H1 (cell line): ENCODE measurements around the gene SERPINE2. TPM values are rescaled to one million over a fixed set of nuclear protein-coding genes. Genes with fewer than 3 reads are reported as not detected.

Source experiments
- CTCF ChIA-PET: fragments of 300-600 bp; sonication (Branson Sonifier 250); formaldehyde crosslinking; loops from one replicate; lab custom pipeline; 2021; ENCODE audit not compliant: partially characterized antibody; lab: Charles Lee
- POLR2A ChIA-PET: fragments of 300-600 bp; sonication (Branson Sonifier 250); formaldehyde crosslinking; loops from one replicate; lab custom pipeline; 2021; ENCODE audit warnings: inconsistent platforms; ENCODE audit not compliant: partially characterized antibody; lab: Charles Lee
- DNase-seq, 2 experiments: peaks; one replicate each; pipeline versions ENCODE4 v3.0.0 to v3.0.0-alpha.2; 2010 to 2022; ENCODE audit warnings: low spot score in 2 of 2, low read depth in 1 of 2, mixed read lengths in 1 of 2
- FAIRE-seq: peaks from 2 replicates; lab custom pipeline; 2011; peaks lifted over from hg19 to GRCh38; lab: Jason Lieb, UNC
- H2AFZ ChIP-seq: 2 replicates; pipeline ENCODE4 v1.8.1; 2012; ENCODE audit warnings: low read length, inconsistent platforms
- H2AK5ac ChIP-seq: 2 replicates; pipeline ENCODE4 v1.6.1; 2013; ENCODE audit warnings: low read depth, low read length
- H2BK120ac ChIP-seq: replicated peaks from 2 replicates; pipeline ENCODE3; 2013; ENCODE audit warnings: low read depth, low read length, inconsistent platforms
- H2BK12ac ChIP-seq: 2 replicates; pipeline ENCODE4 v1.6.1; 2013; ENCODE audit warnings: low read depth, low read length
- H2BK15ac ChIP-seq: 2 replicates; pipeline ENCODE4 v1.6.1; 2013; ENCODE audit warnings: low read length
- H2BK20ac ChIP-seq: 2 replicates; pipeline ENCODE4 v1.6.1; 2013; ENCODE audit warnings: low read length
- H2BK5ac ChIP-seq: 2 replicates; pipeline ENCODE4 v1.6.1; 2013; ENCODE audit warnings: low read depth, low read length
- H3K14ac ChIP-seq: 2 replicates; pipeline ENCODE4 v1.6.1; 2013; ENCODE audit warnings: inconsistent platforms; ENCODE audit not compliant: insufficient read length
- H3K18ac ChIP-seq: 2 replicates; pipeline ENCODE4 v1.6.1; 2013; ENCODE audit warnings: low read length; ENCODE audit errors: extremely low read depth
- H3K23ac ChIP-seq: 2 replicates; pipeline ENCODE4 v1.6.1; 2013; ENCODE audit warnings: inconsistent platforms; ENCODE audit not compliant: insufficient read length
- H3K23me2 ChIP-seq: 2 replicates; pipeline ENCODE4 v1.6.1; 2013; ENCODE audit warnings: low read depth, low read length
- H3K27ac ChIP-seq: 2 replicates; pipeline ENCODE4 v1.6.1; 2011; ENCODE audit warnings: low read depth, low read length, inconsistent platforms
- H3K27me3 ChIP-seq, 4 experiments: replicated peaks in 1 of 4; 1 replicate in 1 of 4; 2 replicates in 3 of 4; pipeline versions ENCODE4 v1.6.1 to v1.8.1; 2011 to 2013; ENCODE audit warnings: low read length in 3 of 4, mild to moderate bottlenecking in 3 of 4, inconsistent platforms in 2 of 4, mixed read lengths in 2 of 4, moderate library complexity in 1 of 4; ENCODE audit not compliant: control insufficient read depth in 3 of 4, insufficient read depth in 3 of 4; ENCODE audit errors: extremely low read depth in 1 of 4
- H3K36me3 ChIP-seq, 4 experiments: 2 replicates each; pipeline versions ENCODE4 v1.6.1 to v1.8.1; 2011 to 2013; ENCODE audit warnings: mild to moderate bottlenecking in 4 of 4, low read length in 3 of 4, moderate library complexity in 2 of 4, control low read depth in 1 of 4, inconsistent platforms in 1 of 4; ENCODE audit not compliant: insufficient read depth in 4 of 4, control insufficient read depth in 2 of 4
- H3K4ac ChIP-seq: replicated peaks from 2 replicates; pipeline ENCODE3; 2013; ENCODE audit warnings: low read length, low read depth, mixed read lengths, inconsistent platforms; ENCODE audit not compliant: insufficient read length
- H3K4me1 ChIP-seq, 4 experiments: replicated peaks in 1 of 4; 1 replicate in 1 of 4; 2 replicates in 3 of 4; pipeline versions ENCODE4 v1.6.1 to v1.8.1; 2011 to 2013; ENCODE audit warnings: low read length in 3 of 4, inconsistent platforms in 2 of 4, mixed read lengths in 1 of 4; ENCODE audit not compliant: insufficient read depth in 4 of 4, control insufficient read depth in 3 of 4
- H3K4me2 ChIP-seq, 2 experiments: 2 replicates each; pipeline versions ENCODE4 v1.6.1 to v1.8.1; 2011 to 2013; ENCODE audit warnings: low read depth in 2 of 2, low read length in 2 of 2, control low read depth in 1 of 2, inconsistent platforms in 1 of 2, mild to moderate bottlenecking in 1 of 2; ENCODE audit not compliant: insufficient read depth in 1 of 2
- H3K4me3 ChIP-seq, 4 experiments: fragments of 200-600, 300-600 bp in 1 of 4; sonication (generic), shearing (Covaris generic), sonication (Bioruptor Twin) in 1 of 4; 2 replicates each; pipeline versions ENCODE4 v1.5.1 to v1.8.1; 2011 to 2016; ENCODE audit warnings: low read length in 4 of 4, low read depth in 3 of 4, control low read depth in 2 of 4, inconsistent platforms in 2 of 4, mild to moderate bottlenecking in 2 of 4, mixed read lengths in 1 of 4, moderate library complexity in 1 of 4; ENCODE audit not compliant: insufficient read depth in 2 of 4; ENCODE audit errors: extremely low read depth in 1 of 4
- H3K56ac ChIP-seq: replicated peaks from 2 replicates; pipeline ENCODE3; 2013; ENCODE audit warnings: low read depth, mild to moderate bottlenecking, mixed read lengths, low read length, inconsistent platforms; ENCODE audit not compliant: insufficient read length
- H3K79me1 ChIP-seq: 2 replicates; pipeline ENCODE4 v1.6.1; 2013; ENCODE audit warnings: low read depth, low read length, control low read depth
- H3K79me2 ChIP-seq, 2 experiments: 2 replicates each; pipeline versions ENCODE4 v1.6.1 to v1.8.1; 2012 to 2013; ENCODE audit warnings: low read length in 2 of 2, mild to moderate bottlenecking in 2 of 2, inconsistent platforms in 1 of 2; ENCODE audit not compliant: insufficient read depth in 2 of 2, control insufficient read depth in 1 of 2
- H3K9ac ChIP-seq, 4 experiments: replicated peaks in 1 of 4; 1 replicate in 1 of 4; 2 replicates in 3 of 4; pipeline versions ENCODE4 v1.6.1 to v1.8.1; 2011 to 2013; ENCODE audit warnings: low read depth in 3 of 4, low read length in 3 of 4, control low read depth in 2 of 4, mild to moderate bottlenecking in 2 of 4, moderate library complexity in 2 of 4, inconsistent platforms in 1 of 4; ENCODE audit errors: extremely low read depth in 1 of 4
- H3K9me3 ChIP-seq, 2 experiments: 2 replicates each; pipeline versions ENCODE4 v1.6.1 to v1.8.1; 2012 to 2013; ENCODE audit warnings: mild to moderate bottlenecking in 2 of 2, moderate library complexity in 2 of 2, control low read depth in 1 of 2, inconsistent platforms in 1 of 2, low read depth in 1 of 2, low read length in 1 of 2, mixed read lengths in 1 of 2; ENCODE audit not compliant: insufficient read depth in 2 of 2
- H4K20me1 ChIP-seq, 2 experiments: replicated peaks in 1 of 2; 2 replicates each; pipeline versions ENCODE3 to v1.8.1; 2011 to 2013; ENCODE audit warnings: inconsistent platforms in 2 of 2, low read length in 2 of 2, mild to moderate bottlenecking in 1 of 2; ENCODE audit not compliant: insufficient read depth in 2 of 2, control insufficient read depth in 1 of 2
- H4K5ac ChIP-seq: 2 replicates; pipeline ENCODE4 v1.6.1; 2013; ENCODE audit warnings: low read length, low read depth, mixed read lengths, inconsistent platforms; ENCODE audit not compliant: insufficient read length
- H4K8ac ChIP-seq: 2 replicates; pipeline ENCODE4 v1.8.0; 2013; ENCODE audit warnings: mild to moderate bottlenecking, moderate library complexity, low read length, inconsistent platforms; ENCODE audit not compliant: insufficient read depth; ENCODE audit errors: extremely low read depth
- H4K91ac ChIP-seq: replicated peaks from 2 replicates; pipeline ENCODE3; 2013; ENCODE audit warnings: low read length, mixed read lengths, inconsistent platforms; ENCODE audit not compliant: insufficient read length
- JUND ChIP-seq: IDR thresholded peaks from 2 replicates; pipeline ENCODE4 v1.6.1; 2011; ENCODE audit warnings: mild to moderate bottlenecking, improper control_type of control experiment, low read length
- KDM4A ChIP-seq: IDR thresholded peaks from one replicate; pipeline ENCODE4 v1.7.1; 2012; ENCODE audit warnings: low read depth, mild to moderate bottlenecking, moderate library complexity, low read length, inconsistent platforms; ENCODE audit not compliant: severe bottlenecking
- MAFK ChIP-seq: IDR thresholded peaks from 2 replicates; pipeline ENCODE4 v1.6.1; 2012; ENCODE audit warnings: low read depth, mild to moderate bottlenecking, improper control_type of control experiment, low read length
- WGBS, 2 experiments: shearing (Covaris generic) in 1 of 2; methylation state at CpG; one replicate each; pipeline versions ENCODE4 v1.1.6 to v1.1.7; 2013 to 2015; ENCODE audit warnings: low lambda C conversion rate in 2 of 2, mixed read lengths in 2 of 2, inconsistent platforms in 1 of 2, low coverage in 1 of 2, missing lambda C conversion rate in 1 of 2; ENCODE audit not compliant: insufficient replicate concordance in 2 of 2, insufficient coverage in 1 of 2, insufficient read length in 1 of 2; ENCODE audit errors: extremely low coverage in 1 of 2, missing lambda C conversion rate in 1 of 2; 5-methylcytosine and 5-hydroxymethylcytosine counted together
- polyA plus RNA-seq, 7 experiments: library from polyadenylated mRNA; depleted of rRNA in 3 of 7; stranded (reverse) in 5 of 7; unstranded in 2 of 7; fragments of >200 nt in 5 of 7; fragments of 200-250 nt in 2 of 7; gene quantifications; 1 replicate in 5 of 7; 2 replicates in 1 of 7; 4 replicates in 1 of 7; pipeline versions ENCODE4 v1.2.1 to v1.2.3, GENCODE V29; 2011 to 2013; ENCODE audit warnings: missing spikeins in 2 of 7, mixed read lengths in 2 of 7
- total RNA-seq: library from RNA; stranded (reverse); fragmentation: NEBNext Ultra II Directional; extraction: Animal tissue kit (Norgen Biotek cat#: 25700); gene quantifications from 2 replicates; pipeline ENCODE4 v1.2.1, GENCODE V29; 2021

SERPINE2 gene
- total and polyA plus RNA-seq, 2 of the 8 experiments (the other 6 are each of a cell fraction or from before 2014, with no cell fraction given): 26.2 to 76.0 TPM

DNA sequence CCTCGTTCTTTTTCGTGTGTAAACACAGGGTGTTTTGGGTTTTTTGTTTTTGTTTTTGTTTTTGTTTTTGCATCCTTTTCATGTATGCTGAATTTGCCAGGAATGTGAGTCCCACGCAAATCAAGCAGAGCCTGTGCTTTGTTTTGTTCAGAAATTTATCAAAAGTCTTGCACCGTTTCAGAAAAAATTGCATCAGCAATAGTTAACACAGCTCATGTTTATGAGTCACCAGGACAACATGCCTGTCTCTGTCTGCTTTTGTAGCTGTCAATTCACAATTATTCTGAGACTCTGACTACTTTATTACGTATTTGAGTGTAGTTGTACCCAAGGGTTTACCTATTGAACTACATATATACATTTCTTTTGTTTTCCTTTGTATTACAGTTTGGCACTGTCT is 43.5 kb downstream of the SERPINE2 start:
- Histone ChIP-seq H3K79me2 (no peaks in the 10 kb centered on the region), H3K23ac (no peak overlapping the region), H3K4me1 (no peaks in the 10 kb centered on the region), H2AK5ac (no peak overlapping the region), H2BK20ac (no peak overlapping the region), H3K27ac (no peak overlapping the region), H3K4ac (no peak overlapping the region), H4K5ac (no peak overlapping the region), H4K20me1 (peaks cover 0 to 1% of the 10 kb centered on the region in 2 experiments), H3K36me3 (peaks cover 0 to 3% (median 0%) of the 10 kb centered on the region in 4 experiments; a peak in 1 of 8 replicates), H3K27me3 (no peaks in the 10 kb centered on the region), H3K9me3 (no peaks in the 10 kb centered on the region), H3K9ac (no peak overlapping the region), H3K4me2 (no peak overlapping the region), H2AFZ (no peak overlapping the region), H3K56ac (no peak overlapping the region), H3K79me1 (no peaks in the 10 kb centered on the region), H3K14ac (no peak overlapping the region), H3K18ac (no peak overlapping the region), H2BK15ac (no peak overlapping the region), H2BK12ac (no peak overlapping the region), H4K8ac (no peak overlapping the region), H2BK120ac (no peak overlapping the region), H3K4me3 (no peak overlapping the region), H3K23me2 (no peaks in the 10 kb centered on the region), H2BK5ac (no peak overlapping the region), H4K91ac (no peak overlapping the region)
- POLR2A ChIA-PET: no interaction called here
- DNase-seq (no peak), FAIRE-seq (no peak)
- CTCF ChIA-PET: interaction anchor here (0.8 to 16.7 kb wide), 13 partner anchors 8 to 374 kb away, joined by 3 to 436 read pairs (median 5); no protein-coding TSS in a partner anchor
- 95% methylated on average over 5 of the region's 5 CpGs; no CpG with 5 or more reads in 1 of the 2 experiments for WGBS, 2 experiments
- no peak for TF ChIP-seq JUND
- TF ChIP-seq MAFK: no peak
- no peak for TF ChIP-seq KDM4A
